GM12878 (cell line): ENCODE data around the gene SLC66A3. TPM values are rescaled to one million over a fixed set of nuclear protein-coding genes. Genes with fewer than 3 reads are reported as not detected.

Experiments
- ATAC-seq: fragments of 200-7000 bp; cut with Tn5 transposase; 3 replicates; pipeline ENCODE4 v1.9.1; 2020; ENCODE audit warnings: mild to moderate bottlenecking, moderate library complexity
- BruUV-seq: library from RNA; stranded (reverse); fragments of 400-500 nt; replicated peaks from 2 replicates; lab custom pipeline; 2021; lab: Mats Ljungman, UMichigan
- CTCF ChIA-PET: fragments of 300-600 bp; sonication (Branson Sonifier 250); formaldehyde crosslinking; extraction: SDS; loops from one replicate; lab custom pipeline; 2021; ENCODE audit warnings: inconsistent platforms; lab: Yijun Ruan, JAX
- POLR2A ChIA-PET: fragments of 350-600 bp; formaldehyde crosslinking; extraction: SDS; loops from one replicate; lab custom pipeline; 2021; ENCODE audit warnings: inconsistent platforms; lab: Charles Lee
- RAD21 ChIA-PET: fragments of 300-600 bp; sonication (Branson Sonifier 250); formaldehyde crosslinking; loops from one replicate; lab custom pipeline; 2023; ENCODE audit warnings: antibody characterized with exemption; ENCODE audit not compliant: unreplicated experiment; lab: Charles Lee
- SMC1A ChIA-PET: fragments of 300-600 bp; sonication (Branson Sonifier 250); formaldehyde crosslinking; loops from one replicate; lab custom pipeline; 2023; ENCODE audit not compliant: unreplicated experiment, uncharacterized antibody; lab: Charles Lee
- DNase-seq: peaks from one replicate; pipeline ENCODE4 v3.0.0-alpha.2; 2011; ENCODE audit warnings: low read depth, low spot score
- FAIRE-seq: peaks from 3 replicates; lab custom pipeline; 2011; peaks lifted over from hg19 to GRCh38; lab: Jason Lieb, UNC
- H2AFZ ChIP-seq: 2 replicates; pipeline ENCODE4 v1.6.0; 2011; ENCODE audit warnings: low read depth, low read length, control low read depth; ENCODE audit not compliant: control insufficient read depth
- H3K27ac ChIP-seq: 2 replicates; pipeline ENCODE4 v1.5.1; 2011; ENCODE audit warnings: control low read depth; ENCODE audit not compliant: control insufficient read depth, insufficient read depth
- H3K27me3 ChIP-seq, 2 experiments: replicated peaks in 1 of 2; 2 replicates each; pipeline versions ENCODE4 v1.6.0 to v1.6.1; 2011; ENCODE audit warnings: low read length in 1 of 2; ENCODE audit not compliant: control insufficient read depth in 2 of 2, insufficient read depth in 2 of 2
- H3K36me3 ChIP-seq, 2 experiments: 2 replicates each; pipeline ENCODE4 v1.5.1; 2011; ENCODE audit warnings: low read length in 1 of 2; ENCODE audit not compliant: control insufficient read depth in 2 of 2, insufficient read depth in 2 of 2
- H3K4me1 ChIP-seq: 2 replicates; pipeline ENCODE4 v1.6.1; 2011; ENCODE audit warnings: mild to moderate bottlenecking, low read length, moderate library complexity, mixed read lengths; ENCODE audit not compliant: control insufficient read depth, insufficient read depth
- H3K4me2 ChIP-seq: 2 replicates; pipeline ENCODE4 v1.6.0; 2011; ENCODE audit warnings: control low read depth; ENCODE audit not compliant: control insufficient read depth, insufficient read depth
- H3K4me3 ChIP-seq: fragments of 200-600 bp; sonication (generic); 2 replicates; pipeline ENCODE4 v1.5.1; 2016
- H3K79me2 ChIP-seq: 2 replicates; pipeline ENCODE4 v1.6.0; 2011; ENCODE audit warnings: low read length; ENCODE audit not compliant: control insufficient read depth, insufficient read depth
- H3K9ac ChIP-seq: 2 replicates; pipeline ENCODE4 v1.8.0; 2011; ENCODE audit warnings: low read length, control low read depth, mixed read lengths; ENCODE audit not compliant: control insufficient read depth, insufficient read depth
- H3K9me3 ChIP-seq: replicated peaks from 3 replicates; pipeline ENCODE4 v1.5.1; 2011; ENCODE audit warnings: mild to moderate bottlenecking, low read length; ENCODE audit not compliant: control insufficient read depth, insufficient read depth
- H4K20me1 ChIP-seq: 2 replicates; pipeline ENCODE4 v1.6.0; 2011; ENCODE audit not compliant: control insufficient read depth, insufficient read depth
- CREM ChIP-seq: IDR thresholded peaks from 2 replicates; pipeline ENCODE4 v1.6.1; 2014; ENCODE audit warnings: antibody characterized with exemption, low read depth
- JUND ChIP-seq: IDR thresholded peaks from 2 replicates; pipeline ENCODE4 v1.6.1; 2012; ENCODE audit warnings: low read depth, mild to moderate bottlenecking, low read length, improper control_type of control experiment, moderate library complexity
- MEF2B ChIP-seq: fragments of 450-650 bp; IDR thresholded peaks from 2 replicates; pipeline ENCODE4 v1.6.1; 2018; ENCODE audit warnings: mild to moderate bottlenecking, moderate library complexity; ENCODE audit not compliant: partially characterized antibody, poor library complexity, severe bottlenecking
- NRF1 ChIP-seq: conservative IDR thresholded peaks from 2 replicates; pipeline ENCODE4 v1.6.1; 2011; ENCODE audit warnings: mild to moderate bottlenecking, low read depth, low read length, improper control_type of control experiment
- PAX5 ChIP-seq: IDR thresholded peaks from 2 replicates; pipeline ENCODE4 v1.6.1; 2011; ENCODE audit warnings: low read depth, low read length, borderline replicate concordance
- PML ChIP-seq: IDR thresholded peaks from 2 replicates; pipeline ENCODE4 v1.6.1; 2012; ENCODE audit warnings: low read length, inconsistent platforms
- PRDM15 ChIP-seq: fragments of 450-650 bp; formaldehyde crosslinking; IDR thresholded peaks from 2 replicates; pipeline ENCODE4 v1.4.0; 2020; ENCODE audit warnings: mild to moderate bottlenecking, moderate library complexity
- RBBP5 ChIP-seq: fragments of 200-600 bp; sonication (generic); conservative IDR thresholded peaks from 2 replicates; pipeline ENCODE4 v1.6.1; 2016
- RCOR1 ChIP-seq: conservative IDR thresholded peaks from 2 replicates; pipeline ENCODE4 v1.6.1; 2012; ENCODE audit warnings: low read depth, low read length, improper control_type of control experiment
- RELB ChIP-seq: fragments of 450-650 bp; IDR thresholded peaks from 2 replicates; pipeline ENCODE4 v1.6.1; 2017; ENCODE audit warnings: low read depth, mild to moderate bottlenecking, moderate library complexity
- RFX5 ChIP-seq: IDR thresholded peaks from 2 replicates; pipeline ENCODE4 v1.6.1; 2011; ENCODE audit warnings: low read depth, low read length, improper control_type of control experiment
- RUNX3 ChIP-seq: IDR thresholded peaks from 2 replicates; pipeline ENCODE4 v1.6.1; 2012; ENCODE audit warnings: low read length, inconsistent platforms
- SMAD1 ChIP-seq: fragments of 450-650 bp; IDR thresholded peaks from 2 replicates; pipeline ENCODE4 v1.6.1; 2018; ENCODE audit warnings: mild to moderate bottlenecking, low read depth; ENCODE audit not compliant: partially characterized antibody
- TCF12 ChIP-seq: IDR thresholded peaks from 2 replicates; pipeline ENCODE4 v1.6.1; 2011; ENCODE audit warnings: low read depth, mild to moderate bottlenecking, low read length
- YBX1 ChIP-seq: fragments of 450-650 bp; IDR thresholded peaks from 2 replicates; pipeline ENCODE4 v1.6.1; 2016; ENCODE audit warnings: antibody characterized with exemption
- ZBED1 ChIP-seq: IDR thresholded peaks from 2 replicates; pipeline ENCODE4 v1.6.1; 2016; ENCODE audit warnings: borderline replicate concordance
- WGBS: methylation state at CpG from one replicate; pipeline ENCODE4 v1.1.6; 2016; ENCODE audit warnings: low lambda C conversion rate; ENCODE audit not compliant: insufficient replicate concordance, insufficient coverage; ENCODE audit errors: missing lambda C conversion rate; 5-methylcytosine and 5-hydroxymethylcytosine counted together
- in situ Hi-C: fragments of 300-500 bp; cut with MboI; formaldehyde crosslinking; loops from 9 replicates; pipeline ENCODE4 v1.14.3; 2018; ENCODE audit warnings: mixed read lengths
- intact Hi-C: fragments of 100-400 bp; cut with micrococcal nuclease; formaldehyde crosslinking; loops from one replicate; pipeline ENCODE4 v1.14.2; 2022; ENCODE audit not compliant: unreplicated experiment
- polyA plus RNA-seq, 11 experiments: library from polyadenylated mRNA; depleted of rRNA in 4 of 11; unstranded in 6 of 11; stranded (reverse) in 5 of 11; fragments of >200 nt; fragmentation: Nextera tagmentation in 4 of 11; fragmentation: Illumina TruSeq in 1 of 11; extraction: Ambion mirVana in 4 of 11; extraction: Trizol in 1 of 11; gene quantifications; 1 replicate in 1 of 11; 2 replicates in 10 of 11; pipeline versions ENCODE4 v1.2.1 to v1.2.3, GENCODE V29; 2011 to 2016; ENCODE audit warnings: inconsistent platforms in 2 of 11, missing spikeins in 2 of 11, low read depth in 1 of 11
- total RNA-seq, 4 experiments: library from RNA; depleted of rRNA in 3 of 4; stranded (reverse); fragments of >200 nt in 3 of 4; fragmentation: Illumina TruSeq in 1 of 4; extraction: Trizol in 1 of 4; gene quantifications; 2 replicates each; pipeline versions ENCODE4 v1.2.1 to v1.2.3, GENCODE V29; 2013 to 2021
- TF ChIP-seq, protein P1 (sequence below): IDR thresholded peaks from 2 replicates; pipeline ENCODE4 v1.6.1; 2012; ENCODE audit warnings: low read depth, low read length, improper control_type of control experiment

Gene SLC66A3
- total and polyA plus RNA-seq, 10 of the 15 experiments (the other 5 are each of a cell fraction or from before 2014, with no cell fraction given) = 1.4 to 14.2 (median 6.4) TPM

- TF ChIP-seq RELB (no peak), SMAD1 (no peak), ZBED1 (no peak), RBBP5 (no peak), RCOR1 (no peak), MEF2B (no peak), PML (no peak), RUNX3 (no peak)
- TF ChIP-seq, protein P1, sequence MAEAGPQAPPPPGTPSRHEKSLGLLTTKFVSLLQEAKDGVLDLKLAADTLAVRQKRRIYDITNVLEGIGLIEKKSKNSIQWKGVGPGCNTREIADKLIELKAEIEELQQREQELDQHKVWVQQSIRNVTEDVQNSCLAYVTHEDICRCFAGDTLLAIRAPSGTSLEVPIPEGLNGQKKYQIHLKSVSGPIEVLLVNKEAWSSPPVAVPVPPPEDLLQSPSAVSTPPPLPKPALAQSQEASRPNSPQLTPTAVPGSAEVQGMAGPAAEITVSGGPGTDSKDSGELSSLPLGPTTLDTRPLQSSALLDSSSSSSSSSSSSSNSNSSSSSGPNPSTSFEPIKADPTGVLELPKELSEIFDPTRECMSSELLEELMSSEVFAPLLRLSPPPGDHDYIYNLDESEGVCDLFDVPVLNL = no peak
Measured at GRCh38 chr2:11147263-11147662, 8.0 kb upstream of the SLC66A3 start (continued).

- FAIRE-seq = no peak
- intact Hi-C loops = no loop called here
- POLR2A ChIA-PET = no interaction called here
- TF ChIP-seq RUNX3 (no peak), RELB (no peak), CREM (no peak), TCF12 (no peak), NRF1 (no peak), YBX1 (no peak), PAX5 (no peak), PRDM15 (CRISPR knock-in tag) (no peak), ZBED1 (no peak), JUND (no peak), RFX5 (no peak)
Measured at GRCh38 chr2:11152591-11152990, 2.7 kb upstream of the SLC66A3 start.

More at GRCh38 chr2:11152591-11152990, 2.7 kb upstream of the SLC66A3 start:
- in situ Hi-C loops = no loop called here
- BruUV-seq = no TSS peak
- ATAC-seq (no peak), DNase-seq (no peak)
- Histone ChIP-seq H3K9me3 (no peaks in the 10 kb centered on the region; the same call in 2 of the 3 replicates), H3K36me3 (no peaks in the 10 kb centered on the region), H2AFZ (no peak overlapping the region), H3K4me2 (no peak overlapping the region), H4K20me1 (no peaks in the 10 kb centered on the region), H3K27ac (no peak overlapping the region), H3K4me3 (no peak overlapping the region), H3K4me1 (peaks cover 6% of the 10 kb centered on the region), H3K79me2 (no peaks in the 10 kb centered on the region), H3K27me3 (no peaks in the 10 kb centered on the region; a peak in 2 of 4 replicates), H3K9ac (no peak overlapping the region)
- ChIA-PET RAD21 (no interaction called here), CTCF (interaction anchor here (1.3 kb wide), 1 partner anchor 327 kb away, joined by 3 read pairs; no protein-coding TSS in a partner anchor), SMC1A (interaction anchor here (0.9 kb wide), 1 partner anchor 22 kb away, joined by 3 read pairs; no protein-coding TSS in a partner anchor)
- WGBS = 48% methylated on average over 6 of the region's 6 CpGs
